ENCODE measurements around the gene WNT9A.

WNT9A gene

GRCh38 chr1:227894831-227895451 is 52.8 kb downstream of the WNT9A start:
- no peak for FAIRE-seq

DNA sequence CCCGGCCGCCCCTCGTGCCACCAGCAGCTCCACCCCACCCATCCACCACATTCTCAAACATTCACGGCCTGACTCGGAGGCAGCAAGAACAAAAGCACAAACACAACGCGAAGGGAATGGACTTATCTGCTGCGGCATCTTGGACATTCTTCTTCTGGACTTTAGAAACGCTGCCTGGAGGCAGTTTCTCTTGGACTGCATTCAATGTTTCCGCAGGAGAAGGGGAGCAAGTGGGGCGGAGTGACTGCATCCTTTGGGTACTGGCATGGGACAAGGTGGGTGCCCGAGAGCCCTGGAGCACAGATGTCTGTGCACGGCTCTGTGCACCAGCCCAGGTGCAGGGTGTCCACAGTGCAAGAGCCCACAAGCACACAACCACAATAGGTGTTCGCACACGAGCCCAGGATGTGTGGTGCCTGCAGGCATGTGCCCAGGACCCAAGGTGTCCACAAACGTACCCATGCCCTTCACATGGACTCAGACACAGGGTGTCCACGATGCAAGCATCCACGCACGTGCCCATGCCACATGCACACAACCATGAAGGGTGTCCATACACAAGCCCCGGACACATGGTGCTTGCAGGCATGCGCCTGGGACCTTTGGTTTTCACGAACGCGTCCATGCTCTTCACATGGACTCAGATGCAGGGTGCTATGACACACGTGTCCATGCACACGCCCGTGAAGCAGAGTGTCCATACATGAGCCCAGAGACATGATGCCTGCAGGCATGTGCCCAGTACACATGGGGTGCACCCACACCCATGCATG is 53.6 kb downstream of the WNT9A start:
- no peak for FAIRE-seq

DNA sequence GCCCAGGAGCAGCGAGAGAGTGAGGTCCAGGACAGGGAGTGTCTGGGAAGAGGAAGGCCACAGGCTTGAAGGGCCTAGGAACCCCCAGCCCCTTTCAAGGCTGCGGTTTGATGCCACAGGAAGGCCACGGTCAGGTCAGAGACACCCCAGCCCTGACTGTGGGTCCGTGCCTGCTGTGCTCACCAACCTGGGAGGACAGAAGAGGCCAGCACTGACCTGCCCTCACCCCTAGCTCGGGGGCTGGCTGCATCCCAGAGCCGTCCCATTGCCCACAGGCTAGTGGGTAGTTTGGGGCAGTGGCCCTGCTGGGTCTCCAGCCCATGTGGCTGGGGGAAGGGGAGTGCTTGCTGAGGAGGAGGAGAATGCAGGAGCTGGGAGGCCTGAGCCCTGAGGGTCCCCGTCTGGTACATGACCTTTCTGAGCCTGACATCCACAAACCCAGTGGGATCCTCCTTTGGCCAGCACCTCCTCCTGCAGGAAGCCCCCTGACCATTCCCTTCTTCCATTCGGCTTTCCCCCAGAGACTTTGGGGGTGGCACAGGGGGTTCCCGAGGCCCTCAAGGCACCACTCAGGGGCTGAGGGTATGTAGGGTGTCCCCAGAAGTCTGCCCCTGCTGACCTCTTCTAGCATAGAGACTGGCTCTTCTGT is 54.3 kb downstream of the WNT9A start:
- FAIRE-seq = no peak

DNA sequence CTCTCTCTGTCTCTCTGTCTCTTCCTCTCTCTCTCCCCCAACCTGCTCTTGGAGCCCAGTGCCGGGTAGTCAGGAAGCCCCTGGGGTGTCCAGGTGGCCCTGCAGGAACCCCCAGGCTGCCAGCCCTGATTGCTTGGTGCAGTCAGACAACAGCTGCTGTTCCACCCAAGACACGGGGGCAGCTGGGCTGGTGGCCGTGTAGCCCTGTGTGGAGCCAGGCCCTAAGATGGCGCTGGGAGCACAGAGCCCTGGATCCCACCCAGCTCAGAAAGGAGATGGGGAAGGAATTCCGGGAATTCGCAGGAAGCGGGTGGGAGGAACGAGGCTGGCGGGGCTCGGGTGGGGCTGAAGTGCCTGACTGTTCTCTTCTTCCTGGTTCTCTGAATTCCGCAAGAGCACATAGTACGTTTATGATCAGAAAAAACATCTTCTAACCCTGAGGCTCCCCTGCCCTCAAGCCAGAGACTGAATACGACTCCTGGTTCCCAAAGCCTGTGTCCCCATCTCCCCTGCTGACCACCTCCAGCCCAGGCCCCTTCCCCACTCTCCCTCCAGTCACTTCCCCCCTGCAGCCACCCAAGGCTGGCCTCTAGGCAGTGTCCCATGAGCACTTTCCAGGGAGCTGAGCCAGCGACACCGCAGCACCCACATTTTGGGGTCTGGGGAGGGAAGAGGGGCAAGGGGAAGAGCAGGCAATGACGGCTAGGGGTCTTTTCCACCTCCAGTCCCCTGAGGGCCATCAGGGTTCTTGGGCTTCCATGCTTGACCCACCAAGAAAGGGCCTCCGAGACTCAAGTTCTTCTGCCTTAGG is 55.0 kb downstream of the WNT9A start:
- FAIRE-seq = no peak

GRCh38 chr1:227891955-227892488 is 55.7 kb downstream of the WNT9A start:
- no peak for FAIRE-seq

DNA sequence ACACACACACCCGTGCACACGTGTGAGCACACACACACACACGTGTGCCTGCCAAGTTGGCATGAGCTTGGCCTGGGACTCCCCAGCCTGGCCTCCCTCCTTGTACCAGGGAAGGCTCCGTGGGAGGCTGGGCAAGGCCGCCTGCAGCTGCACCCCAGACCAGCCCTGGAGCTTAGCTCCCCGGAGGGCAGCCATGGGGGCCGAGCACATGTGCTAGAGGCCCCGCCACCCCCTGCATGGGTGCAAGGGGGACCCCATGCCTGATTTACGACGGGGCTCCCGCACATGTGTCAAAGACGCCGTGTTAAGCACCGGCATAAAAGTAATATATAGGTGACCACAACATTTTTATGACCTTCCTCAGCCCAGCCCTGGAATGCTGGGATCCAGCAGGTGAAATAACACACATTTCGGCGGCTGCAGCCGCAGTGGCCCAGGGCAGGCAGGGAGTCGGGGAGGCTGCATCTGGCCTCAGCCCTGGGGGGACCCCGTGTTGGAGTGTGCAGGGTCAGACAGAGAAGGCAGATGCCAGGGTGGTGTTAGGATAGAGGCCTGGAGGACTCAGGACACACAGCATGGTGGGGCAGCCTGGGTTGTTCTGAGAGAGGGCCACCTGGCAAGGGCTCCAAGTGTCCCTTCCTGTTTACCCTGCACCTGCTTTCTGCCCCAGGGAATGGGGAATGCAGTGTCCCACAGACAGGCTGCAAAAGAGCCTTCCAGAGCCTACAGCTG is 56.3 kb downstream of the WNT9A start:
- no peak for FAIRE-seq

DNA sequence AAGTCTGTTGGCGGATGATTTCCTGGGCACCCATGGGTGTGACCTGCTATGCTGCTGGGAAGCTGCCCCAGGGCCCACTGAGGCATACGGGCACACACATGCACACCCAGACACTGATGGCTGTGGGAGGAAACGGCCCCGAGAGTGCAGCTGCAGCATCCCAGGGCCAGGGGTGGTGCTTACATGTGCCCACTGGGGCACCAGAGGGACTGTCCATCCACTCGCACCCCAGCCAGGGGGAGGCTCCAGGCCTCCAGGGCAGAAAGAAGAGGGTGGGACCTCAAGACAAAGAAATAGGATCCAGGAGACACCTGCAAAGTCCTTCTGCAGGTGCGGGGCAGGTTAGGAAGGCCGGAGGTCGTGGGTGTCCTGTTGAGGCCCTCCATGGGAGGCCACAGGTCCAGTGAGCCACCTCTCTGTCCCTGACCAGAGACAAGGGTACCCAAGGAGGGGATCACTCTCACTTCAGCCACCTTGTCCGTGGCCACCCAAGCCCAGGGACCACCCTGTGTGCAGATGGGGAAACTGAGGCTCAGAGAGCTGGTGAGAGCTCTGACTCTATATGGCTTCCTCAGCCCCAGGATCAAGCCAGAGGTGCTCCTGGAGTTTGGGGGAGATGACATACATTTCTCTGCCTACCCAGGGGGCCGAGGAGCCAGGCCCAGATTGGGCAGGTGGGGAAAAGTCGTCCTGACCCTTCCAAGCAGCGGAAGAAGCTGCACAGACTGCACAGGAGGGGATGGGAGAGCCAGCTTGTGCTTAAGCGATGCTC is 57.1 kb downstream of the WNT9A start:
- FAIRE-seq = no peak

DNA sequence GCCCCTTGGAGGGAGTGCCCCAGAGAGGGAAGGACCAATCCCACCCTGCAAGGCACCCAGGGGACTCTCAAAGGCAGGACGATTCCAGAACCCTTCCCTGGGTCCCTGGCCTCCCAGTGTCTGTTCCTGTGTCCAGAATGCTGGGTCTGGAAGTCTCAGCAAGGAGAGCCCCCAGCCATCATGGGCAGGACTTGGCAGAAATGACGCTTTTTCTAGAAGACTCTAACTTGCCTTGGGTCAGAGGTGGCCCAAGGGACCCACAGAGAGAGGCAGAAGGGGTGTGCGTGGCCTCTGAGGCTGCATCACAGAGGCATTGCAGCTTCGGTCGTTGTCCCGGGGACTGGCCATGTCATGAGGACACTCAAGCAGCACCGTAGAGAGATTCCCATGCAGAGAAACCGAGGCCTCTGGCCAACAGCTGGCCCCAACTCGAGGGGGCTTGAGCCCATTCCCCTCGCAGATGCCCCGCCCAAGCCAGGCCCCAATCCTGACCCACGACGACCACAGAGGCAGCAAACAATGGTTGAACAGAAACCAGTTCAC is 57.8 kb downstream of the WNT9A start:
- no peak for FAIRE-seq

GRCh38 chr1:227889047-227889862 is 58.5 kb downstream of the WNT9A start:
- no peak for FAIRE-seq

DNA sequence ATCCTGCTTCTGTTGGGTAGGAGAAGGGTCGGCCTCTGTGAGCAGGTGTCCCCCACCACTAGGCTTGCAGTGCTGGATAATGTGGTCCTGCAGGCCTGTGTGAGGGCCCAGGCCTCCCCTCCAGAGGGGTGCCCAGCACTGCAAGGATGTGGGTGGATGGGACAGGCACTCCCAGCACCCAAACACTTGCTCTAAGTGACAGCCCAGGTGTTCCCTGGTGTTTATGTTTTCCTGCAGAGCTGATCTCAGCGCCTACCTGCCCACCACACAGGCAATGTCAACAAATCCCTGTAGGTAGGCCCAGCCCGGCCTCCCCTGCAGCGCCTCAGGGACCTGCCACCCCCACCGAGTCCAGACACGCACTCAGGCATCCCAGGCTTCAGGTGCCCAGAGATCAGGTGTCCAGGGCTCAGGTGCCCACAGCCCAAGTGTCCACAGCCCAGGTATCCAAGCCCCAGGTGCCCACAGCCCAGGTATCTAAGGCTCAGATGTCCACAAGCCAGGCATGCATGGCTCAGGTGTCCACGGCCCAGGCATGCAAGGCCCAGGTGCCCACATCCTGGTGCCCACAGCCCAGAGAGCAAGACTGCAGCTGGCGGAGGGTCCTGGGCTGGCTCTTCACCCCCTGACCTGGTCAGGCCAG is 59.2 kb downstream of the WNT9A start:
- FAIRE-seq = no peak

DNA sequence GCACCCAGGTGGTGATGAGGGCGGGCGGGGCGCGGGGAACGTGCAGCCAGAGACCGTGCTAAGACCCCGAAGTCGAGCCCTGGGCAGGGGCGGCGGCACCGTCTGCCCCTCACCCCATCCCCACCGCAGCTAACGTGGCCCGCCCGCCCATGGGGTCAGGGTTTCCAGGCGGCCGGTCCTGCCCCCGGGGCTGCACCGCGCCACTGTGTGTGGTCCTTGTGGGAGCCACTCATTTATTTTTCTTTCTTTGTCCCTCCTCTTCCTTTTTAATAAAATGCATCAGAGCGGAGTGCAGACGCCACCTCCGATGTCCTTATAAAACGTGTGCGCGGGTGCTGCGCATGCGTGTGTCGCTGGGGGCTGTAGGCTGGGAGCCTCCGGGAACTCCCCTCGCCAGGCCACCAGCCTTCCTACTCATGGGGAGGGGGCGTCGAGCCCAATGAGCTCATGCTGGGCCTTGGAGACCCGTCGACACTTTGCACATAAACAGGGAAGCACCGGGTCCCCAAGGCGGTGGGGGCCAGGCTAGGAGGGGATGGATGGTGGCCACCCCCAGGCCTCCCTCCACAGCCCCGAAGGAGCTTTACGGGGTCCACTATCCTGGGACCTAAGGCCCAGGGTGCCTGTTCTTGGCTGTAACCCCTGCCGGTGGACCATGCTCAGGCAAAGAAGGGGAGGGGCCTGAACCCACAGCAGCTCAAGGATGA is 59.9 kb downstream of the WNT9A start:
- no peak for FAIRE-seq

DNA sequence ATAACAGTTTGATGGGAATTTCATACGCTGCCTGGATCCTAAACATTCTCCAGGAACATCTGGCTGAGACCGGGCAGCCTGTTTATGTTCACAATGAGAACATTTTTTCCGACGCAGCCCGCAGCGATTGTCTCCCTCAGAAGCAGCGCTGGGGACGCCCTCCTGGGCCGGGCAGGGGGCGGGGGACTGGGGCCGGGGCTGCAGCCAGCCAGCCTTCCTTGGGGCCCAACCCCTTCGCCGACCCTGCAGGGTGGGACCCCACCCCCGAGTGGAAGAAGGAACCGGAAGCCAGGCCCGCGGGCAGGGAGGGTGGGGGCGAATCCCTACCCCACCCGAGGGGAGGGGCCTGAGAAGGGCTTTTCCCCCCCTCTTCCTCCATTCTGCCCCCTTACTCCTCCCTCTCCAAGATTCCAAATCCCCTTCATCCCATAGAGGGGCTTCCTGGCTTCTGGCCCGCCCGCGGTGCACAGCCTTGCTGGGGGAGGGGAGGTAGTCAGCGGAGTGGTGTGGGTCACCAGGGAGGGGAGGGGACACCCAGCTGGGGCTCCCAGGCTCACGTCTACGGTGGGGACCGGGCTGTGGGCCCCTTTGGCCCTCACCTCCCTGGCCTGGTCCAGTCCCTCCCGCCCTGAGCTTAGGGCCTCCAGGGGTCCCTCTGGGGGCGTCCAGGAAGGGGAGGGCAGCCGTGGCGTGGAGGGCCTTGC is 60.6 kb downstream of the WNT9A start:
- FAIRE-seq = no peak

DNA sequence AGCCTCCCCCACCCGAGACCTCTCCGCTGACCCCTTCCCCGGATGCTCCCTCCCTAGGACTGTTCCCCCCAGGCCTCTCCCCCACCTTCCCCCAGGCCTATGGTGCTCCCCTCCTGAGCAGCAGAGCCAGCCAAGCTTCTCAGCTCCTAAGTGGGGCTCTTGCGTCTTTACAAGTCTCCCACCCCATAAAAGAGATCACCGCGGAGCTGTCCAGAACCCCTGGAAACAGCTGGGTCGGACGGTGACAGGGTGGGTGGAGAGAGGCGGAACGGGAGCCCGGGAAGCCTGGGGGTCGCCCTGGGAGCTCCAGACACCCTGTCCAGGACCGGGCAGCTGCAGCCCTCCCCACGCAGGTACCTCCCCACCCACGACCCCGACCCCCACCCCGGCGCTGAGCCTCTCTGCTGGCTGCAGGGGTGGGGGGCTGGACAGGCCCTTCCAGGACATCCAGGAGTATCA is 61.2 kb downstream of the WNT9A start:
- FAIRE-seq = no peak

DNA sequence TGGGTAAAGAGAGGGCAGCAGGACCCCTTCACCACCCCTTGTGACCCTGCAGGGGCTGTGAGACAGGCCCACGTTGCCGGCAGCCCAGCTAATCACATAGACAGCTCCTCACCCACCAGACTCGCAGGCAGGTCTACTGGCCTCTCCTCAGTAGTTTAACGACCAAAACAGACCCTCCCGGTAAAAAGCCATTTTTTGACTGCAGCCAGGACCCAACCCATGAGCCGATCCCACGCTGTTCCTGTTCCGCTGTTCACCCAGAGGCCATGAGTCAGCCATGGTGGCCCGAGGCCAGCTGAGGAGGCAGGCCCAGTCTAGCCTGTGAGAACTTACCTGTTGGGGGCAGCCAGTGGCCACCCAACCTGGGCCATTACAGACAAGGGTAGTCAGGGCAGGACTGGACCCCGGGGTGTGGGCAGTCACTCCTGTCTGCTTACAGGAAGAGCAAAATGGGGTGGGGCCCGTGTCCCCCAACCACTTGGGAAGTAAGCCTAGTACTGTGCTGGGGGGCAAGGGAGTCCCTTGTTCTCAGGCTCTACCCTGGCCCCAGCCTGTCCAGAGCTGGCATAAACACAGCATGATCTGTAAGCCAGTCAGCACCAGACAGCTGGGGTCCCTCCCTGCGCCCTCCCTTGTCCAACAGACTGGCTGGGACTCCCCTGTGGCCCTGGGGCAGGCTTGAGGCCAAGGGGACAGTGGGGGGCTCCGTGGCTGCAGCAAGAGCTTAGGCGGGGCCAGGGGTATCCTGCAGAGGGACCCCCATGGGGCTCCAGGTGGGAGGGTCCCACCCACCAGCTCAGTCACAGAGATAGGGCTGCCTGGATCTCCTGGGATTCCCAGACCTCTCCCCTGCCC is 61.9 kb downstream of the WNT9A start:
- no peak for FAIRE-seq

DNA sequence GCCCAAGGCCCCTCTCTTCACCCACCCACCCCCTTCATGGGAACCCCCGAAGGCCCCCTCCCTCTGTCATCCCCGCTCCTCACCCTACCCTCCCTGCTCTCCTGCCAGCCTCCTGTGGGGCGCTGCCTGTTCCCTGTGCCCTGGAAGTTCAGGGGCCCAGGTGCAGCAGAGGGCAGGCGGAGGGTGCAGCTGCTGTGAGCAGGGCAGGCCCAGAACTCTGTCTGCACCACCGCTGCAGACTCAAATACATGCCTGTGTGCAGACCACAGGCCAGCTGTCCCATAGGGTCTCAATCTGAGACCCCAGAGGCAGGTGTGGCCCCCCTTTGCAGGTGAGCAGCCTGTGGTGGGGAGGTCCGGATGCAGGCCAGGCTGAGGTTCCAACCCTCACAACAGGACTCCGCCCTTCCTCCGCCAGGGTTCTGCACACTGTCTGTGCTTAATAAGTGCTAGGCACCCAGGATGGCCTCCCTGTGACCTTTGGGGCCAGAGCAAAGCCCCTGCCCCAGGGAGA is 62.5 kb downstream of the WNT9A start:
- FAIRE-seq = no peak

DNA sequence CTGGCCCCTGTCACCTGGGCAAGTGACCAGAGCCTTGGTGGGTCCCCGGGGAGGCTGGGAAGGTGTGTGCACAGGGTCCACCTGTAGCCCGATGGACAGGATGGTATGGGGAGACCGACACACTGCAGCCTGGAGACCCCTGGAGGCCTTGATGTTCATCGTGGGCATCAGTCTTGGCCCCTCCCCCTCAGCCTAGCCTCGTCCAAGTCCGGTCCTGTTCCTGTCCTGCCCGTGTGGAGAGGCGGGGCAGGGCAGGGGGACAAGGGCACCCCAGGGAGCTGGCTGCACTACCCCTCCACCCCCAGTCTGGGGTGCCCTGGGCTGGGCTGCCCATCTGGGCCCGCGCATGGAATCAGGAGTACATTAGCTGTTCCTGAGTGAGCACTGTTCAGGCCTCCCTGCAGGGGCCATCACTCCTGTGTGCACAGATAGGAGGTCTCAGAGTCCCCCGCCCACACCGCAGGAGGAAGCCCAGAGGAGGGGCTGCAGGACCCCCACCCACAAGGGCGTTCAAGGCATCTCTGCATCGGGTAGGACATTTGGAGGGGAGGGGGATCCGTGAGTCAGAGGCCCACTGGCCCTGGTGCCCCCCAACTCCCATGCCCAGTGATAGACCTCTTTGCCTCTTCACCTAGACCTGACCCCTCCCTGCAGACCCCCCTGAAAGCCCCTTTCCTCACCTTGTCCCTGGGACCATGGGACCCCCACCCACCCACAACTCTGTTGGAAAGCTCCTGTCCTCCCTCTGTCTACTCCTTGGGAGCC is 63.2 kb downstream of the WNT9A start:
- no peak for FAIRE-seq

All from G401.6 (cell line).